Progenitor cell of endocrine pancreas (in vitro differentiated cells): ENCODE measurements around the gene KLHL26. TPM values are rescaled to one million over a fixed set of nuclear protein-coding genes. Genes with fewer than 3 reads are reported as not detected.

Experiments used
- DNase-seq: peaks from one replicate; pipeline ENCODE4 v3.0.0; 2021; ENCODE audit warnings: low spot score; ENCODE audit not compliant: unreplicated experiment
- H3K27ac Mint-ChIP-seq: 2 replicates; pipeline ENCODE4 v1.8.0; 2021; ENCODE audit warnings: mild to moderate bottlenecking, moderate library complexity, mixed read lengths
- H3K27me3 Mint-ChIP-seq: 2 replicates; pipeline ENCODE4 v1.8.0; 2021; ENCODE audit warnings: mixed read lengths
- H3K36me3 Mint-ChIP-seq: 2 replicates; pipeline ENCODE4 v1.8.0; 2022; ENCODE audit warnings: mixed read lengths; ENCODE audit not compliant: insufficient read depth
- H3K4me1 Mint-ChIP-seq: 2 replicates; pipeline ENCODE4 v1.8.0; 2021; ENCODE audit warnings: low read depth, mixed read lengths
- H3K4me3 Mint-ChIP-seq: 2 replicates; pipeline ENCODE4 v1.8.0; 2021; ENCODE audit warnings: low read depth, mild to moderate bottlenecking, moderate library complexity, mixed read lengths
- H3K9me3 Mint-ChIP-seq: 2 replicates; pipeline ENCODE4 v1.8.0; 2021; ENCODE audit warnings: low read depth, mixed read lengths
- total RNA-seq: library from RNA; stranded (reverse); gene quantifications from 2 replicates; pipeline ENCODE4 v1.2.1, GENCODE V29; 2021
- TF ChIP-seq, protein P1 (sequence below): fragments of 200-600 bp; sonication (generic); IDR thresholded peaks from one replicate; pipeline ENCODE4 v1.5.0; 2021; ENCODE audit warnings: antibody characterized with exemption, mild to moderate bottlenecking; ENCODE audit not compliant: unreplicated experiment

Gene KLHL26
- total RNA-seq, 1 donor from 2014 or later, result 12.3 TPM

DNA sequence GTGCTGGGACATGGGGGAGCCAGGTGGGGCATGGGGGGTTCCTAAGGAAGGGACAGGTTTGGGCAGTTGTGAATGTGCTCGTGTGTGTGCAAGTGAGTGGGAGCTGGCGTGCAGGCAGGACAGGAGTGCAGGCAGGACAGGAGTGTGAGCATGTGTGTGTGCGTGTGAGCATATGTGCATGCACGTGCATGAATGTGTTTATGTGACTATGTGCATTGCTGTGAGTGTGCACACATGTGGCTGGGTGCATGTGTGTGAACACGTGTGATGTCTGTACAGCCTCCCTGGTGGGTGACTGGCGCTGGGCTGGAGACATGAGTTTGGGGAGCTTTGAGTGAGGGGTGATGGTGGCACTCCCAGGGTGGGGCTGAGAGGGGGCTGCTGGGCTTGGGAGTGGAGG is 80.0 kb downstream of the KLHL26 start:
- no peaks in the 10 kb centered on the region for H3K4me1 Mint-ChIP-seq
- no peaks in the 10 kb centered on the region for H3K36me3 Mint-ChIP-seq
- TF ChIP-seq, protein P1, sequence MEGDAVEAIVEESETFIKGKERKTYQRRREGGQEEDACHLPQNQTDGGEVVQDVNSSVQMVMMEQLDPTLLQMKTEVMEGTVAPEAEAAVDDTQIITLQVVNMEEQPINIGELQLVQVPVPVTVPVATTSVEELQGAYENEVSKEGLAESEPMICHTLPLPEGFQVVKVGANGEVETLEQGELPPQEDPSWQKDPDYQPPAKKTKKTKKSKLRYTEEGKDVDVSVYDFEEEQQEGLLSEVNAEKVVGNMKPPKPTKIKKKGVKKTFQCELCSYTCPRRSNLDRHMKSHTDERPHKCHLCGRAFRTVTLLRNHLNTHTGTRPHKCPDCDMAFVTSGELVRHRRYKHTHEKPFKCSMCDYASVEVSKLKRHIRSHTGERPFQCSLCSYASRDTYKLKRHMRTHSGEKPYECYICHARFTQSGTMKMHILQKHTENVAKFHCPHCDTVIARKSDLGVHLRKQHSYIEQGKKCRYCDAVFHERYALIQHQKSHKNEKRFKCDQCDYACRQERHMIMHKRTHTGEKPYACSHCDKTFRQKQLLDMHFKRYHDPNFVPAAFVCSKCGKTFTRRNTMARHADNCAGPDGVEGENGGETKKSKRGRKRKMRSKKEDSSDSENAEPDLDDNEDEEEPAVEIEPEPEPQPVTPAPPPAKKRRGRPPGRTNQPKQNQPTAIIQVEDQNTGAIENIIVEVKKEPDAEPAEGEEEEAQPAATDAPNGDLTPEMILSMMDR, result no peak
- H3K27ac Mint-ChIP-seq, result peak overlapping the region; percentile 34
- H3K4me3 Mint-ChIP-seq, result no peak overlapping the region
- DNase-seq, result no peak
- H3K27me3 Mint-ChIP-seq, result no peaks in the 10 kb centered on the region
- no peaks in the 10 kb centered on the region for H3K9me3 Mint-ChIP-seq

DNA sequence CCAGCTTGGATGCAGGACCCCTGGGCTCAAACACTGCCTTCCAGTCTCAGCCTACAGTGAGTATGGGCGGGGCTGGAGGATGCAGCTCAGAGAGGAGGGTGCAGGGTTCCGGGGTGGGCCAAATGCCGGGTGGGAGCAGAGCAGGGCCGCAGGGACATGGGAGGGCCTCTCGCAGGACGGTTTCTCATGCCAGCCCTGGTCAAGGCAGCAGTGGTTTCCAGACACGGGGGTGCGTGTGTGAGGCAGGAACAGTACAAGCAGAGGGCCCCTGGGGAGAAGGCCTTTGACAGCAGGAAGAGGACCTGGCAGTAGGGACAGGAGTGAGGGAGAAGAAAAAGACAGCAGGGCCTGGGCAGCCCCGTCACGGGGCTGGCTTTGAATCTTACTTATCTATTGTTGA is 80.8 kb downstream of the KLHL26 start:
- no peaks in the 10 kb centered on the region for H3K36me3 Mint-ChIP-seq
- no peaks in the 10 kb centered on the region for H3K27me3 Mint-ChIP-seq
- no peak overlapping the region for H3K27ac Mint-ChIP-seq
- H3K4me1 Mint-ChIP-seq, result no peaks in the 10 kb centered on the region
- TF ChIP-seq, protein P1, result no peak
- H3K4me3 Mint-ChIP-seq, result no peak overlapping the region
- no peak for DNase-seq
- no peaks in the 10 kb centered on the region for H3K9me3 Mint-ChIP-seq

GRCh38 chr19:18718015-18718526 is 81.2 kb downstream of the KLHL26 start:
- H3K27ac Mint-ChIP-seq, result no peak overlapping the region
- H3K27me3 Mint-ChIP-seq, result no peaks in the 10 kb centered on the region
- H3K4me3 Mint-ChIP-seq, result no peak overlapping the region
- H3K36me3 Mint-ChIP-seq, result no peaks in the 10 kb centered on the region
- no peaks in the 10 kb centered on the region for H3K4me1 Mint-ChIP-seq
- no peaks in the 10 kb centered on the region for H3K9me3 Mint-ChIP-seq
- DNase-seq, result no peak
- TF ChIP-seq, protein P1, result no peak

DNA sequence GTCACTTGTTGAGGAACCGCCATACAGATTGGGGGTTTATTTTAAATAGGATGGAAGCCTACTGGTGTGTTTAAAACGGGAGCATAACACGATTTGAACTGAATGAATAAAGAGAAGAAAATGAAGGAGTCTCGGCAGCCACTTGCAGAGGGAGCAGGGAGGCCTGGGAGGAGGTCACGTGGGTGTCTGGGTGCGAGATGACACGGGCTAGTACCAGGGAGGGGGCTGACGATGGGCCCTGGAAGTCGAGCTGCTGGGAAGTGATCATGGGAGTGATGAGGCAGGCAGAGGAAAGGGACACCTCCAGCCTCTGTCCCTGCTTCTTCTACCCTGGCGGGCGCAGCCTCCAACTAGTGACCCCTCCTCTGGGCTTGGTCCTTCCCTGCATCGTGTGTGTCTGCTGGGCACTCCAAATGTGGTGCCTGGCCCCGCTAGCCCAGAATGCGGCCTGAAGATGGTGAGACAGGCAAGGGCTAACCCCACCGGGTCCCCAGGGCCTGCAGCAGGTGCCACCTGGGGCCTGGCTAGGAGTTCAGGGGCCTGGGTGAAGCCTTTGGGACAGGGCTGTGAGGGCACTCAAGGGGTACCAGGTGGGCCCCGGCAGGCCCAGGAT is 82.1 kb downstream of the KLHL26 start:
- peak overlapping the region; percentile 67 for H3K27ac Mint-ChIP-seq
- H3K27me3 Mint-ChIP-seq, result no peaks in the 10 kb centered on the region

DNA sequence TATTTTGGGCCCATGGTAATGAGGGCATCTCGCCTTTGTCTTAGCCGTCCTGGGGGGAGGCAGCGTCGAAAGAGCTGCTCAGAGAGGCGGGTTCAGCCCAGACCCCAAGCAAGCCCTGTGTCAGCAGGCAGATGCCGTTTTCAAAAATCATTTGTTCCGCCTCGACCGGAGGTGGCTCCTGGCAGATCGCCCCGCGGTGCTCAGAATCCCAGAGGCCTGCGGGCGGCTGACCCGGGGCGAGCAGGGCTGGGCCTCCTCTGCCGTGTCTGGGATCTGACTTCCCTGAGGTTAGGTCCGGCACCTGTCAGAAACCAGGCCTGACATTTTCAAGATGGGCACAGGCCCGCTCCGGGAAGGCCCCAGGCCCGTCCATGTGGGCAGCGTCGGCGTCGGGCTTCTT is 82.7 kb downstream of the KLHL26 start:
- Mint-ChIP-seq H3K4me3 (no peak overlapping the region), H3K27ac (peak overlapping the region; percentile 71), H3K9me3 (no peaks in the 10 kb centered on the region), H3K4me1 (no peaks in the 10 kb centered on the region), H3K36me3 (no peaks in the 10 kb centered on the region), H3K27me3 (no peaks in the 10 kb centered on the region)
- no peak for DNase-seq
- TF ChIP-seq, protein P1, result no peak

More for the DNA sequence above, 82.1 kb downstream of the KLHL26 start:
- no peaks in the 10 kb centered on the region for H3K9me3 Mint-ChIP-seq
- H3K36me3 Mint-ChIP-seq, result no peaks in the 10 kb centered on the region
- no peak overlapping the region for H3K4me3 Mint-ChIP-seq
- TF ChIP-seq, protein P1, result no peak
- DNase-seq, result no peak
- no peaks in the 10 kb centered on the region for H3K4me1 Mint-ChIP-seq

Other genes starting within 250 kb of the KLHL26 start
- not detected in 2 replicates for gene LRRC25, start 239.4 kb upstream of the KLHL26 start, total RNA-seq
- 57.7 and 61.8 TPM in 2 replicates for gene SSBP4, start 217.6 kb upstream of the KLHL26 start, total RNA-seq
- 234 TPM in 2 replicates for gene ISYNA1, start 198.9 kb upstream of the KLHL26 start, total RNA-seq
- 13.8 and 15.5 TPM in 2 replicates for gene ELL, start 115.0 kb upstream of the KLHL26 start, total RNA-seq
- gene FKBP8, start 93.5 kb upstream of the KLHL26 start, total RNA-seq, result 216 and 220 TPM in 2 replicates
- 77.7 and 82.8 TPM in 2 replicates for gene KXD1, start 79.2 kb upstream of the KLHL26 start, total RNA-seq
- gene UBA52, start 65.2 kb upstream of the KLHL26 start, total RNA-seq, result 951 and 968 TPM in 2 replicates
- 66.5 and 67.4 TPM in 2 replicates for gene REX1BD, start 48.2 kb upstream of the KLHL26 start, total RNA-seq
- 4.4 and 6.0 TPM in 2 replicates for gene CRLF1, start 30.2 kb upstream of the KLHL26 start, total RNA-seq
- gene TMEM59L, start 24.2 kb upstream of the KLHL26 start, total RNA-seq, result 5.0 and 6.4 TPM in 2 replicates
- gene CRTC1, start 46.7 kb downstream of the KLHL26 start, total RNA-seq, result 39.5 and 39.7 TPM in 2 replicates
- 0.13 and 0.24 TPM in 2 replicates for gene COMP, start 154.3 kb downstream of the KLHL26 start, total RNA-seq
- 87.1 and 90.9 TPM in 2 replicates for gene UPF1, start 194.9 kb downstream of the KLHL26 start, total RNA-seq